CD4-positive, alpha-beta T cell (primary cell): ENCODE data around the gene P2RX4. TPM values are rescaled to one million over a fixed set of nuclear protein-coding genes. Genes with fewer than 3 reads are reported as not detected.

Experiments
- ATAC-seq: fragments of 200-7000 bp; cut with Tn5 transposase; one replicate; pipeline ENCODE4 v1.10.0; 2022; ENCODE audit warnings: mild to moderate bottlenecking; ENCODE audit not compliant: poor library complexity
- CTCF ChIA-PET: fragments of 350-600 bp; sonication (Branson Sonifier 250); formaldehyde crosslinking; loops from one replicate; lab custom pipeline; 2021; ENCODE audit warnings: antibody characterized with exemption, inconsistent platforms; lab: Charles Lee
- POLR2A ChIA-PET: fragments of 350-600 bp; sonication (Branson Sonifier 250); formaldehyde crosslinking; loops from one replicate; lab custom pipeline; 2021; ENCODE audit warnings: antibody characterized with exemption, inconsistent platforms; lab: Charles Lee
- DNase-seq, 14 experiments: peaks; one replicate each; pipeline ENCODE4 v3.0.0-alpha.2; 2013 to 2020; ENCODE audit warnings: mixed read lengths in 2 of 14
- H3K27ac ChIP-seq, 2 donors: one replicate each; pipeline versions ENCODE4 v1.5.1 to v1.7.0; 2013; ENCODE audit warnings: low read length in 2 of 2, low read depth in 1 of 2, mild to moderate bottlenecking in 1 of 2
- H3K27me3 ChIP-seq, 2 experiments: 1 replicate in 1 of 2; 2 replicates in 1 of 2; pipeline versions ENCODE4 v1.6.1 to v1.7.0; 2013; ENCODE audit warnings: low read length in 2 of 2, control low read depth in 1 of 2, mild to moderate bottlenecking in 1 of 2, moderate library complexity in 1 of 2; ENCODE audit not compliant: insufficient read depth in 2 of 2, control insufficient read depth in 1 of 2
- H3K36me3 ChIP-seq: one replicate; pipeline ENCODE4 v1.6.1; 2013; ENCODE audit warnings: low read length, control low read depth; ENCODE audit not compliant: insufficient read depth
- H3K4me1 ChIP-seq: one replicate; pipeline ENCODE4 v1.6.1; 2013; ENCODE audit warnings: low read length, control low read depth; ENCODE audit not compliant: insufficient read depth
- H3K4me3 ChIP-seq: one replicate; pipeline ENCODE4 v1.5.1; 2013; ENCODE audit warnings: mild to moderate bottlenecking, low read length, moderate library complexity
- H3K9me3 ChIP-seq, 2 experiments: 1 replicate in 1 of 2; 2 replicates in 1 of 2; pipeline versions ENCODE4 v1.6.1 to v1.7.0; 2013; ENCODE audit warnings: low read length in 2 of 2, mild to moderate bottlenecking in 2 of 2, control low read depth in 1 of 2, moderate library complexity in 1 of 2; ENCODE audit not compliant: control insufficient read depth in 1 of 2, insufficient read depth in 1 of 2
- H3K27ac Mint-ChIP-seq: one replicate; pipeline ENCODE4 v1.8.0; 2020; ENCODE audit warnings: mixed read lengths
- H3K27me3 Mint-ChIP-seq: one replicate; pipeline ENCODE4 v1.8.0; 2021; ENCODE audit warnings: mixed read lengths
- H3K36me3 Mint-ChIP-seq: one replicate; pipeline ENCODE4 v1.8.0; 2021; ENCODE audit warnings: low read depth, mixed read lengths
- H3K4me1 Mint-ChIP-seq: one replicate; pipeline ENCODE4 v1.8.0; 2021; ENCODE audit warnings: low read depth, mixed read lengths
- H3K4me3 Mint-ChIP-seq: one replicate; pipeline ENCODE4 v1.8.0; 2020; ENCODE audit warnings: mild to moderate bottlenecking, mixed read lengths
- H3K9me3 Mint-ChIP-seq: one replicate; pipeline ENCODE4 v1.8.0; 2020; ENCODE audit warnings: mixed read lengths
- intact Hi-C, 2 experiments: fragments of 100-400 bp; cut with DNase I in 1 of 2; cut with micrococcal nuclease in 1 of 2; formaldehyde crosslinking; loops; one replicate each; pipeline versions ENCODE4 v1.15.1 to v1.9.0; 2023 to 2025; cut with DNase I, micrococcal nuclease
- total RNA-seq, 174 experiments: library from RNA in 2 of 174; stranded (reverse) in 2 of 174; gene quantifications; one replicate each; pipeline ENCODE4 v1.2.3 and lab custom pipeline; 2021 to 2026
- TF ChIP-seq, protein P1 (sequence below): fragments of 200-600 bp; IDR thresholded peaks from one replicate; pipeline ENCODE4 v1.8.0; 2022; ENCODE audit warnings: antibody characterized with exemption, mild to moderate bottlenecking

P2RX4 gene
- total RNA-seq, 2 experiments from 2014 or later = 36.2 to 37.4 TPM

- CTCF ChIA-PET = no interaction called here
- TF ChIP-seq, protein P1, sequence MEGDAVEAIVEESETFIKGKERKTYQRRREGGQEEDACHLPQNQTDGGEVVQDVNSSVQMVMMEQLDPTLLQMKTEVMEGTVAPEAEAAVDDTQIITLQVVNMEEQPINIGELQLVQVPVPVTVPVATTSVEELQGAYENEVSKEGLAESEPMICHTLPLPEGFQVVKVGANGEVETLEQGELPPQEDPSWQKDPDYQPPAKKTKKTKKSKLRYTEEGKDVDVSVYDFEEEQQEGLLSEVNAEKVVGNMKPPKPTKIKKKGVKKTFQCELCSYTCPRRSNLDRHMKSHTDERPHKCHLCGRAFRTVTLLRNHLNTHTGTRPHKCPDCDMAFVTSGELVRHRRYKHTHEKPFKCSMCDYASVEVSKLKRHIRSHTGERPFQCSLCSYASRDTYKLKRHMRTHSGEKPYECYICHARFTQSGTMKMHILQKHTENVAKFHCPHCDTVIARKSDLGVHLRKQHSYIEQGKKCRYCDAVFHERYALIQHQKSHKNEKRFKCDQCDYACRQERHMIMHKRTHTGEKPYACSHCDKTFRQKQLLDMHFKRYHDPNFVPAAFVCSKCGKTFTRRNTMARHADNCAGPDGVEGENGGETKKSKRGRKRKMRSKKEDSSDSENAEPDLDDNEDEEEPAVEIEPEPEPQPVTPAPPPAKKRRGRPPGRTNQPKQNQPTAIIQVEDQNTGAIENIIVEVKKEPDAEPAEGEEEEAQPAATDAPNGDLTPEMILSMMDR = no peak
- no peak overlapping the region for H3K27ac Mint-ChIP-seq
Measured at GRCh38 chr12:121277374-121277759, 67.4 kb downstream of the P2RX4 start.

GRCh38 chr12:121278169-121279070 is 68.5 kb downstream of the P2RX4 start:
- Mint-ChIP-seq H3K27me3 (no peaks in the 10 kb centered on the region), H3K9me3 (no peaks in the 10 kb centered on the region), H3K4me3 (no peak overlapping the region), H3K27ac (no peak overlapping the region), H3K4me1 (peaks cover 6% of the 10 kb centered on the region), H3K36me3 (peaks cover 23% of the 10 kb centered on the region)
- DNase-seq = peak in 3 of 14 experiments; percentile 5 to 68 (median 58)
- H3K27ac ChIP-seq = peak overlapping the region in 1 of 2 donors; percentile 29
- peaks cover 16% of the 10 kb centered on the region for H3K36me3 ChIP-seq
- no peaks in the 10 kb centered on the region for H3K9me3 ChIP-seq
- intact Hi-C loops = no loop called here
- no peak overlapping the region for H3K4me3 ChIP-seq
- POLR2A ChIA-PET = no interaction called here
- H3K27me3 ChIP-seq = no peaks in the 10 kb centered on the region
- TF ChIP-seq, protein P1 = no peak
- ATAC-seq = no peak
- CTCF ChIA-PET = no interaction called here
- no peaks in the 10 kb centered on the region for H3K4me1 ChIP-seq

More at GRCh38 chr12:121277374-121277759, 67.4 kb downstream of the P2RX4 start:
- DNase-seq (peak in 2 of 14 experiments; percentile 26 to 43), ATAC-seq (no peak)
- H3K4me1 ChIP-seq = no peaks in the 10 kb centered on the region
- no peaks in the 10 kb centered on the region for H3K9me3 Mint-ChIP-seq
- H3K4me3 ChIP-seq = no peak overlapping the region
- peaks cover 6% of the 10 kb centered on the region for H3K4me1 Mint-ChIP-seq
- intact Hi-C loops = no loop called here
- no peaks in the 10 kb centered on the region for H3K27me3 Mint-ChIP-seq
- peak overlapping the region in 1 of 2 donors; percentile 45 for H3K27ac ChIP-seq
- H3K4me3 Mint-ChIP-seq = no peak overlapping the region
- H3K27me3 ChIP-seq = no peaks in the 10 kb centered on the region
- H3K36me3 ChIP-seq = peaks cover 19% of the 10 kb centered on the region
- H3K9me3 ChIP-seq = no peaks in the 10 kb centered on the region
- peaks cover 31% of the 10 kb centered on the region for H3K36me3 Mint-ChIP-seq
- POLR2A ChIA-PET = no interaction called here

GRCh38 chr12:121279071-121279375 is 69.1 kb downstream of the P2RX4 start:
- TF ChIP-seq, protein P1 = no peak
- Mint-ChIP-seq H3K27me3 (no peaks in the 10 kb centered on the region), H3K9me3 (no peaks in the 10 kb centered on the region), H3K4me1 (peaks cover 6% of the 10 kb centered on the region), H3K27ac (no peak overlapping the region), H3K4me3 (no peak overlapping the region), H3K36me3 (peaks cover 23% of the 10 kb centered on the region)
- Histone ChIP-seq H3K9me3 (no peaks in the 10 kb centered on the region), H3K4me3 (no peak overlapping the region), H3K27ac (no peak overlapping the region), H3K27me3 (no peaks in the 10 kb centered on the region), H3K4me1 (no peaks in the 10 kb centered on the region), H3K36me3 (peaks cover 11% of the 10 kb centered on the region)
- DNase-seq (no peak), ATAC-seq (no peak)
- intact Hi-C loops = no loop called here
- ChIA-PET POLR2A (no interaction called here), CTCF (no interaction called here)
